GM13977 (cell line): ENCODE data around the gene MAPRE2.

Source experiments
- DNase-seq: peaks from one replicate; pipeline ENCODE4 v3.0.0; 2012; ENCODE audit warnings: low spot score
- in situ Hi-C: fragments of 300-500 bp; cut with MboI; formaldehyde crosslinking; loops from one replicate; pipeline ENCODE4 v1.12.0; 2022; ENCODE audit warnings: low sequenced_read_pairs, low pct_unique_long_range_greater_than_20kb, mixed read lengths, inconsistent platforms; ENCODE audit not compliant: unreplicated experiment
- TF ChIP-seq, protein P1 (sequence below): IDR thresholded peaks from 2 replicates; pipeline ENCODE4 v1.5.1; 2012; ENCODE audit warnings: mild to moderate bottlenecking, control low read depth; ENCODE audit not compliant: insufficient read depth; ENCODE audit errors: extremely low read depth, missing control alignments

Gene MAPRE2

DNA sequence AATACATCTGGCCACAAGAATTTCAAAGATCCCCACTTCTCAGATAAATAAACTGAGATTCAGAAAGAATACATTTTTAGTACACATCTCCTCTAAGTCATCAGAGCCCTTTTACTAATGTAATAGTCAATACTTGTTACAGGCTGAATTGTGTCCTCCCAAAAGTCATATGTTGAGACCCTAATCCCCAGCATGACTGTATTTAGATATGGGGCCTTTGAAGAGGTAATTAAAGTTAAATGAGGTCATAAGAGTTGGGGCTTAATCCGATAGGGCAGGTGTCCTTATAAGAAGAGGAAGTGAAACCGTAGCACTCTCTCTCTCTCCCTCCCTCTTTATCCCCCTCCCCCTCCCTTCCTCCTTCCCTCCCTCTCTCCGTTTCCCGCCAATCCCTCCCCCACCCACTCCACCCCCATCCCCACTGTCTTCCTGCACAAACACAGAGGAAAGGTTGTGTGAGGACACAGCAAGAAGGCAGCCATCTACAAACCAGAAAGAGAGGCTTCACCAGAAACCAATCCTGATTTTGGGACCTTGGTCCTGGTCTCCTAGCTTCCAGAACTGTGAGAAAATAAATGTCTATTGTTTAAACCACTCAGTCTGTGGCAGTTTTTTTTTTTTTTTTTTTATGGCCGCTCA is 133.0 kb downstream of the MAPRE2 start:
- in situ Hi-C loops: no loop called here
- TF ChIP-seq, protein P1, sequence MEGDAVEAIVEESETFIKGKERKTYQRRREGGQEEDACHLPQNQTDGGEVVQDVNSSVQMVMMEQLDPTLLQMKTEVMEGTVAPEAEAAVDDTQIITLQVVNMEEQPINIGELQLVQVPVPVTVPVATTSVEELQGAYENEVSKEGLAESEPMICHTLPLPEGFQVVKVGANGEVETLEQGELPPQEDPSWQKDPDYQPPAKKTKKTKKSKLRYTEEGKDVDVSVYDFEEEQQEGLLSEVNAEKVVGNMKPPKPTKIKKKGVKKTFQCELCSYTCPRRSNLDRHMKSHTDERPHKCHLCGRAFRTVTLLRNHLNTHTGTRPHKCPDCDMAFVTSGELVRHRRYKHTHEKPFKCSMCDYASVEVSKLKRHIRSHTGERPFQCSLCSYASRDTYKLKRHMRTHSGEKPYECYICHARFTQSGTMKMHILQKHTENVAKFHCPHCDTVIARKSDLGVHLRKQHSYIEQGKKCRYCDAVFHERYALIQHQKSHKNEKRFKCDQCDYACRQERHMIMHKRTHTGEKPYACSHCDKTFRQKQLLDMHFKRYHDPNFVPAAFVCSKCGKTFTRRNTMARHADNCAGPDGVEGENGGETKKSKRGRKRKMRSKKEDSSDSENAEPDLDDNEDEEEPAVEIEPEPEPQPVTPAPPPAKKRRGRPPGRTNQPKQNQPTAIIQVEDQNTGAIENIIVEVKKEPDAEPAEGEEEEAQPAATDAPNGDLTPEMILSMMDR: no peak
- peak; percentile 19 for DNase-seq

- TF ChIP-seq, protein P1: no peak
- in situ Hi-C loops: no loop called here
- no peak for DNase-seq
These were observed 133.5 kb downstream of the MAPRE2 start for GRCh38 chr18:35174745-35175144.

DNA sequence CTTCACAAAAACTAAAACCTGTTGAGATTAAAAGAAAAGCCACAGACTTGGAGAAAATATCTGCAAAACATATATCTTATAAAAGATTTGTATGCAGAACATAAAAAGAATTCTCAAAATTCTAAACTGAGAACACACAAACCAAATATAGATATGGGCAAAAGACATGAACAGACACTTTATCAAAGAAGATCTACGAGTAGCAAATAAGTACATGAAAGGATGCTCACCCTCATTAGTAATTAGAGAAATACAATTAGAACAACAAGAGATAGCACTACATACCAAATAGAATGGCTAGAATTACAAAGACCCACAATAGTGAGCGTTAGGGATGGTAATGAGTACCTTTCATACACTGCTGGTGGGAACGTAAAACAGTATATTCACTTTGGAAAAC is 135.7 kb downstream of the MAPRE2 start:
- TF ChIP-seq, protein P1: no peak
- DNase-seq: no peak
- in situ Hi-C loops: no loop called here

DNA sequence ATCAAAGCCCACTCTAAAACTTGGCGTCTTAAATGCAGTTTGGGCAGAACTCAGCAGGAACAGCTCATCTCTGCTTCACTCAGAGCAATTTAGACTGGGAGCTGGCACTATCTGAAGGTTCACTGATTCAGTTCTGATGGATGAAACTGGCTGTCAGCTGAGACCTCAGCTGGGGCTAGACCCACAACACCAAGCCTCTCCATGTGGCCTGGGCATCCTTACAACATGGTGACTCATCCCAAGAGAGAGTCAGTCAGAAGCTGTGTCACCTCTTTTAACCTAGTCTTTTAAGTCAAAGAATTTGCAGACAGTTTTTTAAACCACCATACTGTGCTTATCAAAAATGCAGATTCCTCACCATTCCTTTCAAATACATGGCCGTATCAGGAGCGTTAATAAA is 137.0 kb downstream of the MAPRE2 start:
- no peak for DNase-seq
- TF ChIP-seq, protein P1: no peak
- in situ Hi-C loops: no loop called here

DNA sequence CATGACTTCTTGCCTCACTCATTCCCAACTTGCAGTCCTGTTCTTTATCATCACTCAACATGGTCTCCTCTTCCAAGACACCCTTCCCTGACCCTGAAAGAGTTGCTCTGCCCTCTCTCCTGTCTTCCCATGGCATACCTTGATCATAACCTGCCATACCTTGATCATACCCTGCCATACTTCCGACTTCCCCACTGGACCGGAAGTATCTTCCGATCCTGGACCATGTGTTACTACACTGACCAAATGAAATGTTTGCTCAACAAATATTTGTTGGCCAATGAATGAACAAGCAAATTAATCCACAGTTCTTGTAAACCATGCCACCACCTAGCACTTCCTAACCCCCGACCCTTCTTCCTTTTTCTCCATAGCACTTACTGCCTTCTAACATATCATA is 138.7 kb downstream of the MAPRE2 start:
- in situ Hi-C loops: no loop called here
- TF ChIP-seq, protein P1: no peak
- no peak for DNase-seq

GRCh38 chr18:35180455-35180854 is 139.2 kb downstream of the MAPRE2 start:
- DNase-seq: no peak
- in situ Hi-C loops: no loop called here
- TF ChIP-seq, protein P1: no peak
